IgD-negative memory B cell (primary cell): Measurements from ENCODE around the gene BRF1. TPM values are rescaled to one million over a fixed set of nuclear protein-coding genes. Genes with fewer than 3 reads are reported as not detected.
"Not testable (repeated sequence)": the region's sequence is repeated elsewhere in the genome, so short reads cannot be mapped to it uniquely, and the experiment has no call there.

Source experiments
- H3K27ac Mint-ChIP-seq, 3 donors: one replicate each; pipeline ENCODE4 v1.8.0; 2020 to 2022; ENCODE audit warnings: mild to moderate bottlenecking in 3 of 3, mixed read lengths in 3 of 3, moderate library complexity in 1 of 3
- H3K27me3 Mint-ChIP-seq: one replicate; pipeline ENCODE4 v1.8.0; 2021; ENCODE audit warnings: mixed read lengths
- H3K36me3 Mint-ChIP-seq: one replicate; pipeline ENCODE4 v1.8.0; 2020; ENCODE audit warnings: mild to moderate bottlenecking, mixed read lengths
- H3K4me1 Mint-ChIP-seq, 3 donors: one replicate each; pipeline ENCODE4 v1.8.0; 2020 to 2022; ENCODE audit warnings: mixed read lengths in 3 of 3, mild to moderate bottlenecking in 1 of 3
- H3K4me3 Mint-ChIP-seq, 4 donors: one replicate each; pipeline ENCODE4 v1.8.0; 2020 to 2022; ENCODE audit warnings: mild to moderate bottlenecking in 4 of 4, mixed read lengths in 4 of 4, moderate library complexity in 3 of 4
- H3K9me3 Mint-ChIP-seq, 3 donors: one replicate each; pipeline ENCODE4 v1.8.0; 2020 to 2021; ENCODE audit warnings: mixed read lengths in 3 of 3, mild to moderate bottlenecking in 1 of 3
- polyA plus RNA-seq: library from polyadenylated mRNA; unstranded; fragments of 300-500 nt; fragmentation: Illumina TruSeq; gene quantifications from one replicate; pipeline ENCODE4 v1.2.3, GENCODE V29; 2021

The BRF1 gene
- polyA plus RNA-seq, 1 donor from 2014 or later = 8.4 TPM

- Mint-ChIP-seq H3K27ac (no peak overlapping the region), H3K4me1 (peaks cover 9 to 18% (median 10%) of the 10 kb centered on the region in 3 donors), H3K9me3 (no peaks in the 10 kb centered on the region), H3K36me3 (peaks cover 5% of the 10 kb centered on the region), H3K4me3 (no peak overlapping the region), H3K27me3 (no peaks in the 10 kb centered on the region)
These were observed 21.0 kb downstream of the BRF1 start for GRCh38 chr14:105279642-105280361.

GRCh38 chr14:105277448-105277847 lies 23.4 kb downstream of the BRF1 start:
- peaks cover 5 to 11% (median 9%) of the 10 kb centered on the region in 3 donors for H3K4me1 Mint-ChIP-seq
- H3K36me3 Mint-ChIP-seq, H3K27ac Mint-ChIP-seq, H3K4me3 Mint-ChIP-seq, H3K27me3 Mint-ChIP-seq, H3K9me3 Mint-ChIP-seq: not testable (repeated sequence)

- Mint-ChIP-seq H3K4me3 (no peak overlapping the region), H3K27ac (no peak overlapping the region), H3K4me1 (peaks cover 0 to 6% (median 2%) of the 10 kb centered on the region in 3 donors), H3K27me3 (no peaks in the 10 kb centered on the region), H3K9me3 (no peaks in the 10 kb centered on the region), H3K36me3 (peaks cover 8% of the 10 kb centered on the region)
These were observed 25.4 kb downstream of the BRF1 start for GRCh38 chr14:105275267-105275946.

- Mint-ChIP-seq H3K27ac (no peak overlapping the region), H3K4me3 (no peak overlapping the region), H3K36me3 (peaks cover 8% of the 10 kb centered on the region), H3K4me1 (peaks cover 0 to 6% (median 2%) of the 10 kb centered on the region in 3 donors), H3K27me3 (no peaks in the 10 kb centered on the region), H3K9me3 (no peaks in the 10 kb centered on the region)
These were observed 26.2 kb downstream of the BRF1 start for GRCh38 chr14:105274637-105275036.

GRCh38 chr14:105273062-105273461 lies 27.7 kb downstream of the BRF1 start:
- peaks cover 0 to 5% (median 3%) of the 10 kb centered on the region in 3 donors for H3K4me1 Mint-ChIP-seq
- no peak overlapping the region for H3K27ac Mint-ChIP-seq
- H3K4me3 Mint-ChIP-seq = no peak overlapping the region
- peaks cover 5% of the 10 kb centered on the region for H3K36me3 Mint-ChIP-seq
- H3K9me3 Mint-ChIP-seq = no peaks in the 10 kb centered on the region
- H3K27me3 Mint-ChIP-seq = no peaks in the 10 kb centered on the region

GRCh38 chr14:105272623-105273022 lies 28.2 kb downstream of the BRF1 start:
- H3K27me3 Mint-ChIP-seq = no peaks in the 10 kb centered on the region
- no peaks in the 10 kb centered on the region for H3K9me3 Mint-ChIP-seq
- H3K36me3 Mint-ChIP-seq = peaks cover 5% of the 10 kb centered on the region
- no peak overlapping the region for H3K27ac Mint-ChIP-seq
- H3K4me1 Mint-ChIP-seq = peaks cover 0 to 5% (median 3%) of the 10 kb centered on the region in 3 donors
- H3K4me3 Mint-ChIP-seq = no peak overlapping the region

GRCh38 chr14:105271224-105271890 lies 29.4 kb downstream of the BRF1 start:
- Mint-ChIP-seq H3K9me3 (no peaks in the 10 kb centered on the region), H3K27ac (no peak overlapping the region), H3K4me3 (no peak overlapping the region), H3K27me3 (no peaks in the 10 kb centered on the region), H3K36me3 (peaks cover 5% of the 10 kb centered on the region), H3K4me1 (peaks cover 0 to 5% (median 3%) of the 10 kb centered on the region in 3 donors)

- Mint-ChIP-seq H3K9me3 (peaks cover 0 to 1% (median 0%) of the 10 kb centered on the region in 3 donors), H3K4me3 (no peak overlapping the region), H3K27me3 (no peaks in the 10 kb centered on the region), H3K4me1 (peaks cover 0 to 3% (median 3%) of the 10 kb centered on the region in 3 donors), H3K27ac (no peak overlapping the region), H3K36me3 (peaks cover 7% of the 10 kb centered on the region)
These were observed 31.4 kb downstream of the BRF1 start for GRCh38 chr14:105269405-105269804.

- H3K9me3 Mint-ChIP-seq = peaks cover 0 to 1% (median 0%) of the 10 kb centered on the region in 3 donors
- H3K4me1 Mint-ChIP-seq = peaks cover 0 to 4% (median 3%) of the 10 kb centered on the region in 3 donors
- no peak overlapping the region for H3K4me3 Mint-ChIP-seq
- H3K36me3 Mint-ChIP-seq = peaks cover 10% of the 10 kb centered on the region
- H3K27ac Mint-ChIP-seq = no peak overlapping the region
- H3K27me3 Mint-ChIP-seq = no peaks in the 10 kb centered on the region
These were observed 32.0 kb downstream of the BRF1 start for GRCh38 chr14:105268736-105269354.

GRCh38 chr14:105267820-105268548 lies 32.8 kb downstream of the BRF1 start:
- peaks cover 0 to 1% (median 0%) of the 10 kb centered on the region in 3 donors for H3K9me3 Mint-ChIP-seq
- no peaks in the 10 kb centered on the region for H3K27me3 Mint-ChIP-seq
- peaks cover 0 to 5% (median 3%) of the 10 kb centered on the region in 3 donors for H3K4me1 Mint-ChIP-seq
- peaks cover 11% of the 10 kb centered on the region for H3K36me3 Mint-ChIP-seq
- H3K27ac Mint-ChIP-seq = no peak overlapping the region
- no peak overlapping the region for H3K4me3 Mint-ChIP-seq

GRCh38 chr14:105261781-105262180 lies 39.0 kb downstream of the BRF1 start:
- peaks cover 0 to 1% (median 0%) of the 10 kb centered on the region in 3 donors for H3K9me3 Mint-ChIP-seq

GRCh38 chr14:105260959-105261358 lies 39.8 kb downstream of the BRF1 start:
- peaks cover 0 to 1% (median 0%) of the 10 kb centered on the region in 3 donors for H3K9me3 Mint-ChIP-seq
- peaks cover 6% of the 10 kb centered on the region for H3K36me3 Mint-ChIP-seq
- no peaks in the 10 kb centered on the region for H3K27me3 Mint-ChIP-seq
- no peak overlapping the region for H3K27ac Mint-ChIP-seq
- no peak overlapping the region for H3K4me3 Mint-ChIP-seq
- peaks cover 0 to 5% (median 3%) of the 10 kb centered on the region in 3 donors for H3K4me1 Mint-ChIP-seq

More at GRCh38 chr14:105261781-105262180, 39.0 kb downstream of the BRF1 start:
- Mint-ChIP-seq H3K27ac (no peak overlapping the region), H3K4me1 (peaks cover 0 to 5% (median 3%) of the 10 kb centered on the region in 3 donors), H3K36me3 (peaks cover 6% of the 10 kb centered on the region), H3K27me3 (no peaks in the 10 kb centered on the region), H3K4me3 (no peak overlapping the region)

GRCh38 chr14:105258846-105259245 lies 42.0 kb downstream of the BRF1 start:
- Mint-ChIP-seq H3K4me3 (no peak overlapping the region), H3K27ac (no peak overlapping the region)

GRCh38 chr14:105257464-105257863 lies 43.3 kb downstream of the BRF1 start:
- no peak overlapping the region for H3K27ac Mint-ChIP-seq
- no peaks in the 10 kb centered on the region for H3K9me3 Mint-ChIP-seq
- H3K27me3 Mint-ChIP-seq = no peaks in the 10 kb centered on the region
- H3K4me1 Mint-ChIP-seq = peaks cover 0 to 3% (median 3%) of the 10 kb centered on the region in 3 donors
- peaks cover 1% of the 10 kb centered on the region for H3K36me3 Mint-ChIP-seq
- H3K4me3 Mint-ChIP-seq = no peak overlapping the region

More at GRCh38 chr14:105258846-105259245, 42.0 kb downstream of the BRF1 start:
- Mint-ChIP-seq H3K27me3 (no peaks in the 10 kb centered on the region), H3K9me3 (no peaks in the 10 kb centered on the region), H3K4me1 (peaks cover 0 to 4% (median 3%) of the 10 kb centered on the region in 3 donors), H3K36me3 (peaks cover 2% of the 10 kb centered on the region)
